DMS53 treated with DMSO at 0.1 percent for 48 hours (cell line): ENCODE data around the gene OR1L8.
"Not testable (repeated sequence)": the region's sequence is repeated elsewhere in the genome, so short reads cannot be mapped to it uniquely, and the experiment has no call there.

Experiments used
- DNase-seq: peaks from one replicate; lab custom pipeline; 2025; ENCODE audit not compliant: unreplicated experiment; lab: John Stamatoyannopoulos, UW

OR1L8 gene

GRCh38 chr9:122583284-122583683 lies at the start of gene OR1L8:
Gene OR1L8 (minus strand): TSS chr9:122583384. CDS start chr9:122568477, 14,907 bp downstream.
- DNase-seq, result not testable (repeated sequence)

- DNase-seq, result no peak
Measured at GRCh38 chr9:122619996-122620395, 36.8 kb upstream of the OR1L8 start.

GRCh38 chr9:122614362-122614761 lies 31.2 kb upstream of the OR1L8 start, which contains the start of gene OR1Q1:
Gene OR1Q1 (plus strand): TSS chr9:122614738. CDS start chr9:122614738, 0 bp downstream.
- DNase-seq, result no peak

- no peak for DNase-seq
Measured at GRCh38 chr9:122609804-122610203, 26.6 kb upstream of the OR1L8 start.

DNA sequence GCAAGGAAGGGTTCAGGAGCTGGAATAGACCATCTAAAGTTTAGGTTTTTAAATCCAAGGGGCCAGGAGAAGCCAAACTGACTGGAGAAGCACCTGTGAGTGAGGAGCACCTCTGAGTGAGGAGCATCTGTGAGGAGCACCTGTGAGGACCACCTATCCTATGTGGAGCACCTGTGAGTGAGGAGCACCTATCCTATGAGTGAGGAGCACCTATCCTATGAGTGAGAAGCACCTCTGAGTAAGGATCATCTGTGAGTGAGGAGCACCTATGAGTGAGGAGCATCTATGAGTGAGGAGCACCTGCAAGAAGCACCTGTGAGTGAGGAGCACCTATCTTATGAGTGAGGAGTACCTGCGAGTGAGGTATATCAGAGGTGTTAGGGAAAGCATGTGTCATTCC lies 23.4 kb upstream of the OR1L8 start:
- no peak for DNase-seq

DNA sequence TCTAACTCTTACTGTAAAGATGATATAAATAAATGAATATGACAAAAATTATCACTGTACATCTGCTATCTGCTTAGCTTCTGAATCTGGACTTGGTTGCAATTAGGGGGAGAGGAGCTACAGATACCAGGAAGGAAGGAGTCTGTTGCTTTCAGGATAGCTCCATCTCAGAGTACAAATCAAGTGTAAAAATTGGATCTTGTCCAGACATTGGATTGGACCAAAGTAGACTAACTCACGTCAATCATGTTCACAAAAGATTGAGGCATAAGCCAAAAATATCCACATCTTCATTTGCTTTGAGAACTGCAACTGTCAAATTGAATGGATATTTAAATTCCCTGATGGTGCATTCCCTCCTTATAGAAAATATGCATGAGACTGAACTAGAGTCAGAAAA lies 22.5 kb upstream of the OR1L8 start:
- no peak for DNase-seq

DNA sequence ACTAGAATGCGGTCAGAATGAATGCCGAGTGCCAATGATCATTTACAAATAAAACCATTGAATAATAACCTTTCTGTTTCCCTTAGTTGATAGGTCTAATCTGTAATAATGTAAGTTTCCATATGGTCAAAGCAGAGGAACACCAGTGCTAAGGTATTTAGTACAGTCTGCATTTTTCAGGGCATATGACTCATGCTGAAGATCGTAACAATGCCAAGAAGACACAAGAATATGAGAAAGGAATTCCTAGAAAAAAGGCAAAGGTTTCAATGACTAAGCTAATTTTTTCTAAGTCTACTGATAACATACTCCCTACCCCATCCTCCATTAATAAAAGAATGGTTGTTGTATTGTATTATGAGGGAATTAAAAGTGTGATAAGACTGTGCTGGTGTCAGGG lies 2.8 kb downstream of the OR1L8 start:
- no peak for DNase-seq

GRCh38 chr9:122579874-122580273 lies 3.3 kb downstream of the OR1L8 start:
- no peak for DNase-seq

GRCh38 chr9:122572456-122572855 lies 10.7 kb downstream of the OR1L8 start:
- DNase-seq, result no peak

- no peak for DNase-seq
Measured at GRCh38 chr9:122567901-122568300, 15.3 kb downstream of the OR1L8 start.

GRCh38 chr9:122562134-122562760 lies 20.9 kb downstream of the OR1L8 start:
- no peak for DNase-seq

DNA sequence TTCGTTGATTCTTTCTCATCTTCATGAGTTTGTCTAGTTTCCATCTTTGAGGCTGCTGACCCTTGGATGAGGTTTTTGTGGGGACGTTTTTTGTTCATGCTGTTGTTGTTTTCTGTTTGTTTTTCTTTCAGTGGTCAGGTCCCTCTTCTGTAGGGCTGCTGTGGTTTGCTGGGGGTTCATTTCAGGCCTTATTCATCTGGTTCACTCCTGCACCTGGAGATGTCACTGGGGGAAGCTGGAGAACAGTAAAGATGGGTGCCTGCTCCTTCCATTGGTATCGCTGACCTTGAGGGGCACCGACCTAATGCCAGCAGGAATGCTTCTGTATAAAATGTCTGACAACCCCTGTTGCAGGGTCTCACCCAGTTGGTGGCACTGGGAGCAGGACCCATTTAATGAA lies 21.7 kb downstream of the OR1L8 start:
- DNase-seq, result no peak

GRCh38 chr9:122552812-122553211 lies 30.4 kb downstream of the OR1L8 start, which contains the start of gene OR1N2:
Gene OR1N2 (plus strand): TSS chr9:122553112. CDS start chr9:122553212, 100 bp downstream.
- no peak for DNase-seq

DNA sequence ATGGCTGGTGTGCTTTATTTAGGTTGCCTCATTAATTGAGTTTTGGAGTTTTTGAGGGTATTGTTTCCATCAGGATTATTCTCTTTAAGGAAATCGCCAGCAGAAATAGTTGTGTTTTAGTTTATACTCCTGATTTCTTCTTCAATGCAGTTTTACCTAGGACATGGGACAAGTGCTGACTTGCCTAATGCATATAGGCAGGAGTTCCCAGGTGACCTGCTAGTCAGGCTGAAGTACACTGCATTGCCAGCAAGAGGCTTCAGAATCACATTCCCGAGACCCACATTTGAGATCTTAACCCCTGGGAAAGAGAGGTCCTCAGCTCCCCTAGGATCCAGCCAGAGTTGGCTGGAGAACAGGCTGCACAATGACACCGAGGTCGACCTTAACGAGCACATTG lies 31.8 kb downstream of the OR1L8 start:
- DNase-seq, result no peak

DNA sequence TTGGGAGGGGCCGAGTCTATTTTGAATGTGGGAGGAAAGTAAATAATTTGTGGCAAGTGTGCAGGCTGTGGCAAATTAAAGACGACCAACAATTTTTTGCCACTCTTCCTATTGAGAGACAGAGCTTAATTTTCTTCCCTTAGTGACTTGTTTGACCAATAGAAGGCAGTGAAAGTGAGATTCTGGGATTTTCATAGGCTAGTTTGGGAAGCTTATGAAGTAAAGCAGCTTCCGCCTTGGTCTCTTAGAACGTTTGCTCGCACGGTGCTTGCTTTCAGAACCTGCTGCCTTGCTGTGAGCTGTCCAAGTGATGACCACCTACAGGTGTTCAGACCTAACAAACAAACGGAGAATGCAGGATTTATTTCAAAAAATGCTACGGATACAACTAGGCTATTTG lies 37.0 kb downstream of the OR1L8 start:
- DNase-seq, result no peak

GRCh38 chr9:122538757-122539156 lies 44.4 kb downstream of the OR1L8 start:
- no peak for DNase-seq

DNA sequence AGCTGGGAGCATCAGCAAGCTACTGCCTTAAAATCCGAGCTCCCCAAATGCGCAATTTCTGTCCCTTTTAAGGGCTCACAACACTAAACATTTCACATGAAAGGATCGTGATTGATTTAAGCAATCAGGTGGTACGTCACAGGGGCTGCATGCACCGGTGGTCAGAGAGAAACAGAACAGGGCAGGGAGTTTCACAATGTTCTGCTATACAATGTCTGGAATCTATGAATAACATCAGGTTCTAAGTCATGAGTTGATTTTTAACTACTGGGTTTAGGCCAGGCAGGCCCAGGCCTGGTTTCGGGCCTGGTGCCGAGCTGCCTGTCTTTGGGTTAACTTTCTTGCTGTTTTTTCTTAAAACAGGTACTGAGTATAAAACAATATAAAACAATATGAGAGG lies 46.1 kb downstream of the OR1L8 start:
- not testable (repeated sequence) for DNase-seq

GRCh38 chr9:122536134-122536533 lies 47.0 kb downstream of the OR1L8 start:
- no peak for DNase-seq

- DNase-seq, result not testable (repeated sequence)
Measured at GRCh38 chr9:122531157-122531556, 52.0 kb downstream of the OR1L8 start.

GRCh38 chr9:122527193-122527592 lies 56.0 kb downstream of the OR1L8 start, which contains the start of gene OR1N1:
Gene OR1N1 (minus strand): TSS chr9:122527293. CDS start chr9:122527293, 0 bp downstream.
- DNase-seq, result no peak

GRCh38 chr9:122526602-122527001 lies 56.6 kb downstream of the OR1L8 start:
- DNase-seq, result no peak

DNA sequence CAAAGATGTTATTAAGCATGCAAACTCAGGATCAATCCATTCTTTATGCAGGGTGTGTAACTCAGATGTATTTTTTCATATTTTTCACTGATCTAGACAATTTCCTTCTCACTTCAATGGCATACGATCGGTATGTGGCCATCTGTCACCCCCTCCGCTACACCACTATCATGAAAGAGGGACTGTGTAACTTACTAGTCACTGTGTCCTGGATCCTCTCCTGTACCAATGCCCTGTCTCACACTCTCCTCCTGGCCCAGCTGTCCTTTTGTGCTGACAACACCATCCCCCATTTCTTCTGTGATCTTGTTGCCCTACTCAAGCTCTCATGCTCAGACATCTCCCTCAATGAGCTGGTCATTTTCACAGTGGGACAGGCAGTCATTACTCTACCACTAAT lies 63.8 kb downstream of the OR1L8 start:
- DNase-seq, result no peak

GRCh38 chr9:122518841-122519240 lies 64.3 kb downstream of the OR1L8 start, which contains the start of gene OR1J4:
Gene OR1J4 (plus strand): TSS chr9:122519141. CDS start chr9:122519141, 0 bp downstream.
- no peak for DNase-seq
